GM23338 (cell line): ENCODE results near the gene UBQLN4.
"Not testable (repeated sequence)": the region's sequence is repeated elsewhere in the genome, so short reads cannot be mapped to it uniquely, and the experiment has no call there.

ENCODE experiments used
- CREB1 ChIP-seq: fragments of 250-450 bp; sonication (Bioruptor Pico); IDR thresholded peaks from 2 replicates; pipeline ENCODE4 v1.5.0; 2020; ENCODE audit warnings: low read depth, mild to moderate bottlenecking, moderate library complexity
- ETS1 ChIP-seq: IDR thresholded peaks from 2 replicates; pipeline ENCODE4 v1.6.1; 2016; ENCODE audit warnings: antibody characterized with exemption
- EZH2 ChIP-seq: fragments of 200-600 bp; sonication (generic); IDR thresholded peaks from one replicate; pipeline ENCODE4 v1.8.0; 2017; ENCODE audit warnings: antibody characterized with exemption, mild to moderate bottlenecking, low read depth; ENCODE audit not compliant: unreplicated experiment
- EZH2phosphoT487 ChIP-seq: fragments of 200-600 bp; sonication (generic); IDR thresholded peaks from one replicate; pipeline ENCODE4 v1.8.1; 2018; ENCODE audit warnings: antibody characterized with exemption; ENCODE audit not compliant: unreplicated experiment
- JUNB ChIP-seq: IDR thresholded peaks from one replicate; pipeline ENCODE4 v1.6.1; 2016; ENCODE audit warnings: antibody characterized with exemption; ENCODE audit not compliant: unreplicated experiment
- NANOG ChIP-seq: IDR thresholded peaks from 2 replicates; pipeline ENCODE4 v1.6.1; 2016; ENCODE audit warnings: antibody characterized with exemption, borderline replicate concordance
- POLR2AphosphoS5 ChIP-seq: IDR thresholded peaks from 2 replicates; pipeline ENCODE4 v1.6.1; 2016; ENCODE audit warnings: antibody characterized with exemption, low read depth
- STAT1 ChIP-seq: IDR thresholded peaks from one replicate; pipeline ENCODE4 v1.6.1; 2016; ENCODE audit warnings: antibody characterized with exemption; ENCODE audit not compliant: unreplicated experiment
- ZNF114 ChIP-seq: fragments of 250-450 bp; sonication (Bioruptor Pico); IDR thresholded peaks from 2 replicates; pipeline ENCODE4 v1.5.0; 2020; ENCODE audit warnings: mild to moderate bottlenecking, moderate library complexity
- ZNF331 ChIP-seq: fragments of 250-450 bp; sonication (Bioruptor Pico); IDR thresholded peaks from 2 replicates; pipeline ENCODE4 v1.5.0; 2020; ENCODE audit warnings: low read depth, mild to moderate bottlenecking, moderate library complexity
- TF ChIP-seq, protein P1 (sequence below), 2 experiments: fragments of 200-600 bp in 1 of 2; sonication (generic) in 1 of 2; conservative IDR thresholded peaks; 2 replicates each; pipeline versions ENCODE4 v1.5.1 to v1.6.1; 2016 to 2017; ENCODE audit warnings: antibody characterized with exemption in 2 of 2, low read depth in 2 of 2, mild to moderate bottlenecking in 2 of 2, moderate library complexity in 1 of 2
- TF ChIP-seq, protein P2 (sequence below): IDR thresholded peaks from one replicate; pipeline ENCODE4 v1.6.1; 2018; ENCODE audit warnings: antibody characterized with exemption; ENCODE audit not compliant: unreplicated experiment

DNA sequence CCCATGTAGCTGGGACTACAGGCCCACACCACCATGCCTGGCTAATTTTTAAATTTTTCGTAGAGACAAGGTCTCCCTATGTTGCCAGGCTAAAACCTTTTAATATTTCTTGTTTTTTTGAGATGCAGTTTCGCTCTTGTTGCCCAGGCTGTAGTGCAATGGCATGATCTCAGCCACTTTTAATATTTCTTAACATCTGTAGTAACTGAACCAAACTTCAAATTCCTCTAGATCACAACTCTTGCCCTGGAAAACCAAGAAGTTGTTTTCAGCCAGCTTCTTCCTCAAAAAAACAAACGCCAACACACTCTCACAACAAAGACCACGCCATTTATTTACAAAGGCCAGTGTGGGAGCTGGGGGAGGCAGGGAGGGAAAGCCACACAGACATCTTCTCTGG lies 18.6 kb downstream of the UBQLN4 start:
- TF ChIP-seq JUNB; STAT1; ZNF114 (CRISPR knock-in tag); EZH2phosphoT487; EZH2; CREB1 (CRISPR knock-in tag); POLR2AphosphoS5; ZNF331; ETS1; NANOG: not testable (repeated sequence)
- TF ChIP-seq, protein P1, sequence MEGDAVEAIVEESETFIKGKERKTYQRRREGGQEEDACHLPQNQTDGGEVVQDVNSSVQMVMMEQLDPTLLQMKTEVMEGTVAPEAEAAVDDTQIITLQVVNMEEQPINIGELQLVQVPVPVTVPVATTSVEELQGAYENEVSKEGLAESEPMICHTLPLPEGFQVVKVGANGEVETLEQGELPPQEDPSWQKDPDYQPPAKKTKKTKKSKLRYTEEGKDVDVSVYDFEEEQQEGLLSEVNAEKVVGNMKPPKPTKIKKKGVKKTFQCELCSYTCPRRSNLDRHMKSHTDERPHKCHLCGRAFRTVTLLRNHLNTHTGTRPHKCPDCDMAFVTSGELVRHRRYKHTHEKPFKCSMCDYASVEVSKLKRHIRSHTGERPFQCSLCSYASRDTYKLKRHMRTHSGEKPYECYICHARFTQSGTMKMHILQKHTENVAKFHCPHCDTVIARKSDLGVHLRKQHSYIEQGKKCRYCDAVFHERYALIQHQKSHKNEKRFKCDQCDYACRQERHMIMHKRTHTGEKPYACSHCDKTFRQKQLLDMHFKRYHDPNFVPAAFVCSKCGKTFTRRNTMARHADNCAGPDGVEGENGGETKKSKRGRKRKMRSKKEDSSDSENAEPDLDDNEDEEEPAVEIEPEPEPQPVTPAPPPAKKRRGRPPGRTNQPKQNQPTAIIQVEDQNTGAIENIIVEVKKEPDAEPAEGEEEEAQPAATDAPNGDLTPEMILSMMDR (conservative IDR thresholded peaks at IDR 0.05; ENCODE audit: low read depth in 2 of 2): not testable (repeated sequence)
- TF ChIP-seq, protein P2, sequence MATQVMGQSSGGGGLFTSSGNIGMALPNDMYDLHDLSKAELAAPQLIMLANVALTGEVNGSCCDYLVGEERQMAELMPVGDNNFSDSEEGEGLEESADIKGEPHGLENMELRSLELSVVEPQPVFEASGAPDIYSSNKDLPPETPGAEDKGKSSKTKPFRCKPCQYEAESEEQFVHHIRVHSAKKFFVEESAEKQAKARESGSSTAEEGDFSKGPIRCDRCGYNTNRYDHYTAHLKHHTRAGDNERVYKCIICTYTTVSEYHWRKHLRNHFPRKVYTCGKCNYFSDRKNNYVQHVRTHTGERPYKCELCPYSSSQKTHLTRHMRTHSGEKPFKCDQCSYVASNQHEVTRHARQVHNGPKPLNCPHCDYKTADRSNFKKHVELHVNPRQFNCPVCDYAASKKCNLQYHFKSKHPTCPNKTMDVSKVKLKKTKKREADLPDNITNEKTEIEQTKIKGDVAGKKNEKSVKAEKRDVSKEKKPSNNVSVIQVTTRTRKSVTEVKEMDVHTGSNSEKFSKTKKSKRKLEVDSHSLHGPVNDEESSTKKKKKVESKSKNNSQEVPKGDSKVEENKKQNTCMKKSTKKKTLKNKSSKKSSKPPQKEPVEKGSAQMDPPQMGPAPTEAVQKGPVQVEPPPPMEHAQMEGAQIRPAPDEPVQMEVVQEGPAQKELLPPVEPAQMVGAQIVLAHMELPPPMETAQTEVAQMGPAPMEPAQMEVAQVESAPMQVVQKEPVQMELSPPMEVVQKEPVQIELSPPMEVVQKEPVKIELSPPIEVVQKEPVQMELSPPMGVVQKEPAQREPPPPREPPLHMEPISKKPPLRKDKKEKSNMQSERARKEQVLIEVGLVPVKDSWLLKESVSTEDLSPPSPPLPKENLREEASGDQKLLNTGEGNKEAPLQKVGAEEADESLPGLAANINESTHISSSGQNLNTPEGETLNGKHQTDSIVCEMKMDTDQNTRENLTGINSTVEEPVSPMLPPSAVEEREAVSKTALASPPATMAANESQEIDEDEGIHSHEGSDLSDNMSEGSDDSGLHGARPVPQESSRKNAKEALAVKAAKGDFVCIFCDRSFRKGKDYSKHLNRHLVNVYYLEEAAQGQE: not testable (repeated sequence)
